IPS DF 6.9 (cell line): Measurements from ENCODE around the gene ASMTL.
"Not testable (repeated sequence)": the region's sequence is repeated elsewhere in the genome, so short reads cannot be mapped to it uniquely, and the experiment has no call there.

Experiments
- DNase-seq: peaks from one replicate; pipeline ENCODE4 v3.0.0-alpha.2; 2013; ENCODE audit warnings: low read depth, low spot score
- H3K27ac ChIP-seq: one replicate; pipeline ENCODE4 v1.5.1; 2013; ENCODE audit warnings: low read length, control low read depth
- H3K27me3 ChIP-seq: 2 replicates; pipeline ENCODE4 v1.6.1; 2013; ENCODE audit warnings: mild to moderate bottlenecking, low read length; ENCODE audit not compliant: control insufficient read depth, insufficient read depth
- H3K36me3 ChIP-seq: 2 replicates; pipeline ENCODE4 v1.6.1; 2013; ENCODE audit warnings: low read length; ENCODE audit not compliant: control insufficient read depth, insufficient read depth
- H3K4me1 ChIP-seq: 2 replicates; pipeline ENCODE4 v1.6.1; 2013; ENCODE audit warnings: low read length; ENCODE audit not compliant: control insufficient read depth, insufficient read depth
- H3K4me3 ChIP-seq: 2 replicates; pipeline ENCODE4 v1.5.1; 2013; ENCODE audit warnings: mild to moderate bottlenecking, low read length
- H3K9me3 ChIP-seq: 2 replicates; pipeline ENCODE4 v1.6.1; 2013; ENCODE audit warnings: low read length, inconsistent platforms; ENCODE audit not compliant: control insufficient read depth, insufficient read depth
- WGBS: extraction: QIAGEN DNeasy Blood & Tissue Kit; methylation state at CpG from one replicate; pipeline ENCODE4 v1.1.7; 2013; ENCODE audit warnings: mixed read lengths, missing lambda C conversion rate; ENCODE audit not compliant: insufficient read length, insufficient coverage; 5-methylcytosine and 5-hydroxymethylcytosine counted together

Gene ASMTL

GRCh38 chrX:1490723-1491122, 38.0 kb upstream of the ASMTL start:
- not testable (repeated sequence) for DNase-seq, H3K4me1 ChIP-seq, H3K36me3 ChIP-seq, H3K27me3 ChIP-seq, H3K4me3 ChIP-seq, H3K27ac ChIP-seq, H3K9me3 ChIP-seq
- no CpG with 5 or more reads among the region's 1 CpG for WGBS

- H3K4me1 ChIP-seq, H3K9me3 ChIP-seq, DNase-seq, H3K27ac ChIP-seq, H3K27me3 ChIP-seq, H3K36me3 ChIP-seq, H3K4me3 ChIP-seq: not testable (repeated sequence)
- no CpG with 5 or more reads among the region's 5 CpGs for WGBS
These were observed 36.6 kb upstream of the ASMTL start for GRCh38 chrX:1489354-1489753.

GRCh38 chrX:1488745-1489144, 36.0 kb upstream of the ASMTL start:
- Histone ChIP-seq H3K36me3 (no peaks in the 10 kb centered on the region), H3K27me3 (no peaks in the 10 kb centered on the region), H3K4me1 (no peaks in the 10 kb centered on the region; the same call in 1 of the 2 replicates), H3K27ac (no peak overlapping the region), H3K4me3 (no peak overlapping the region), H3K9me3 (no peaks in the 10 kb centered on the region)
- no CpG with 5 or more reads among the region's 1 CpG for WGBS
- no peak for DNase-seq

- Histone ChIP-seq H3K4me1 (no peaks in the 10 kb centered on the region; the same call in 1 of the 2 replicates), H3K36me3 (no peaks in the 10 kb centered on the region), H3K4me3 (no peak overlapping the region), H3K27ac (no peak overlapping the region), H3K9me3 (no peaks in the 10 kb centered on the region), H3K27me3 (no peaks in the 10 kb centered on the region)
- no CpG with 5 or more reads among the region's 3 CpGs for WGBS
- DNase-seq, result no peak
These were observed 35.4 kb upstream of the ASMTL start for GRCh38 chrX:1488141-1488540.

- Histone ChIP-seq H3K27ac (no peak overlapping the region), H3K4me3 (no peak overlapping the region), H3K36me3 (no peaks in the 10 kb centered on the region), H3K27me3 (no peaks in the 10 kb centered on the region), H3K4me1 (no peaks in the 10 kb centered on the region; the same call in 1 of the 2 replicates), H3K9me3 (no peaks in the 10 kb centered on the region)
- DNase-seq, result no peak
- no CpG with 5 or more reads among the region's 5 CpGs for WGBS
These were observed 34.7 kb upstream of the ASMTL start for GRCh38 chrX:1487401-1487800.

GRCh38 chrX:1486749-1487361, 34.1 kb upstream of the ASMTL start:
- Histone ChIP-seq H3K4me3 (no peak overlapping the region), H3K4me1 (no peaks in the 10 kb centered on the region; the same call in 1 of the 2 replicates), H3K36me3 (no peaks in the 10 kb centered on the region), H3K27ac (no peak overlapping the region), H3K27me3 (no peaks in the 10 kb centered on the region), H3K9me3 (no peaks in the 10 kb centered on the region)
- DNase-seq, result no peak
- no CpG with 5 or more reads among the region's 18 CpGs for WGBS

GRCh38 chrX:1486177-1486576, 33.5 kb upstream of the ASMTL start:
- DNase-seq, result no peak
- Histone ChIP-seq H3K27ac (no peak overlapping the region), H3K4me3 (no peak overlapping the region), H3K9me3 (no peaks in the 10 kb centered on the region), H3K36me3 (no peaks in the 10 kb centered on the region), H3K27me3 (no peaks in the 10 kb centered on the region), H3K4me1 (no peaks in the 10 kb centered on the region; the same call in 1 of the 2 replicates)
- WGBS, result no CpG with 5 or more reads among the region's 5 CpGs

GRCh38 chrX:1485033-1485432, 32.3 kb upstream of the ASMTL start:
- H3K36me3 ChIP-seq, result no peaks in the 10 kb centered on the region
- no peak overlapping the region for H3K27ac ChIP-seq
- no peak for DNase-seq
- no peak overlapping the region for H3K4me3 ChIP-seq
- H3K4me1 ChIP-seq, result no peaks in the 10 kb centered on the region; the same call in 1 of the 2 replicates
- H3K27me3 ChIP-seq, result no peaks in the 10 kb centered on the region
- no peaks in the 10 kb centered on the region for H3K9me3 ChIP-seq
- WGBS, result no CpG with 5 or more reads among the region's 9 CpGs

GRCh38 chrX:1484638-1485019, 31.9 kb upstream of the ASMTL start:
- no peak overlapping the region for H3K4me3 ChIP-seq
- no peaks in the 10 kb centered on the region; the same call in 1 of the 2 replicates for H3K4me1 ChIP-seq
- no peaks in the 10 kb centered on the region for H3K27me3 ChIP-seq
- H3K9me3 ChIP-seq, result no peaks in the 10 kb centered on the region
- DNase-seq, result no peak
- no peak overlapping the region for H3K27ac ChIP-seq
- no peaks in the 10 kb centered on the region for H3K36me3 ChIP-seq
- no CpG with 5 or more reads among the region's 5 CpGs for WGBS

- H3K9me3 ChIP-seq, result no peaks in the 10 kb centered on the region
- H3K27ac ChIP-seq, result no peak overlapping the region
- no peak overlapping the region for H3K4me3 ChIP-seq
- no CpG with 5 or more reads among the region's 15 CpGs for WGBS
- H3K4me1 ChIP-seq, result no peaks in the 10 kb centered on the region; the same call in 1 of the 2 replicates
- no peaks in the 10 kb centered on the region for H3K36me3 ChIP-seq
- no peak for DNase-seq
- no peaks in the 10 kb centered on the region for H3K27me3 ChIP-seq
These were observed 31.3 kb upstream of the ASMTL start for GRCh38 chrX:1483843-1484637.
